GM23338 (cell line): ENCODE measurements around the gene DESI2. TPM values are rescaled to one million over a fixed set of nuclear protein-coding genes. Genes with fewer than 3 reads are reported as not detected.

Source experiments
- ATAC-seq: fragments of 200-7000 bp; cut with Tn5 transposase; 3 replicates; pipeline ENCODE4 v1.9.1; 2020
- DNase-seq: peaks from one replicate; pipeline ENCODE4 v3.0.0-alpha.2; 2015; ENCODE audit warnings: low spot score
- H2AFZ ChIP-seq: fragments of 200-600 bp; sonication (generic); 2 replicates; pipeline ENCODE4 v1.8.0; 2016; ENCODE audit warnings: antibody characterized with exemption, mild to moderate bottlenecking, moderate library complexity
- H3F3A ChIP-seq: fragments of 200-600 bp; sonication (generic); replicated peaks from 2 replicates; pipeline ENCODE4 v1.8.0; 2017; ENCODE audit warnings: antibody characterized with exemption, mixed run types, low read depth
- H3K27ac ChIP-seq: fragments of 200-600 bp; sonication (generic); 2 replicates; pipeline ENCODE4 v1.6.1; 2016; ENCODE audit warnings: low read depth
- H3K27me3 ChIP-seq: fragments of 200-600 bp; sonication (generic); 2 replicates; pipeline ENCODE4 v1.8.0; 2016; ENCODE audit warnings: mild to moderate bottlenecking, mixed run types, moderate library complexity; ENCODE audit not compliant: insufficient read depth
- H3K36me3 ChIP-seq: fragments of 200-600 bp; sonication (generic); 2 replicates; pipeline ENCODE4 v1.8.0; 2016; ENCODE audit warnings: mild to moderate bottlenecking; ENCODE audit not compliant: insufficient read depth
- H3K4me1 ChIP-seq: fragments of 200-600 bp; sonication (generic); 2 replicates; pipeline ENCODE4 v1.8.0; 2016; ENCODE audit warnings: mild to moderate bottlenecking, moderate library complexity; ENCODE audit not compliant: insufficient read depth
- H3K4me2 ChIP-seq: fragments of 200-600 bp; sonication (generic); 2 replicates; pipeline ENCODE4 v1.7.1; 2017; ENCODE audit warnings: mixed run types
- H3K4me3 ChIP-seq: fragments of 200-600 bp; sonication (generic); 2 replicates; pipeline ENCODE4 v1.6.1; 2016; ENCODE audit warnings: mixed run types
- H3K79me2 ChIP-seq: fragments of 200-600 bp; sonication (generic); replicated peaks from 2 replicates; pipeline ENCODE4 v1.8.0; 2017; ENCODE audit warnings: mild to moderate bottlenecking; ENCODE audit not compliant: insufficient read depth
- H3K9me2 ChIP-seq: fragments of 200-600 bp; sonication (generic); 2 replicates; pipeline ENCODE4 v1.8.0; 2017; ENCODE audit not compliant: insufficient read depth
- H4K20me1 ChIP-seq: fragments of 200-600 bp; sonication (generic); replicated peaks from 2 replicates; pipeline ENCODE4 v1.8.0; 2017; ENCODE audit warnings: mild to moderate bottlenecking; ENCODE audit not compliant: insufficient read depth
- H3K27ac Mint-ChIP-seq: 2 replicates; pipeline ENCODE4 v1.8.0; 2020; ENCODE audit warnings: inconsistent platforms, mild to moderate bottlenecking, moderate library complexity, mixed read lengths
- H3K27me3 Mint-ChIP-seq: 3 replicates; pipeline ENCODE4 v1.8.0; 2022; ENCODE audit warnings: low read depth, mild to moderate bottlenecking, moderate library complexity, mixed read lengths, inconsistent platforms; ENCODE audit not compliant: insufficient read depth, poor library complexity
- H3K36me3 Mint-ChIP-seq: 3 replicates; pipeline ENCODE4 v1.8.0; 2021; ENCODE audit warnings: low read depth, mild to moderate bottlenecking, inconsistent platforms, moderate library complexity, mixed read lengths
- H3K4me1 Mint-ChIP-seq: 3 replicates; pipeline ENCODE4 v1.8.0; 2020; ENCODE audit warnings: mild to moderate bottlenecking, inconsistent platforms, mixed read lengths
- H3K4me3 Mint-ChIP-seq: 3 replicates; pipeline ENCODE4 v1.8.0; 2021; ENCODE audit warnings: moderate library complexity, mild to moderate bottlenecking, inconsistent platforms, mixed read lengths
- H3K9me3 Mint-ChIP-seq: 3 replicates; pipeline ENCODE4 v1.8.0; 2020; ENCODE audit warnings: moderate library complexity, mild to moderate bottlenecking, inconsistent platforms, mixed read lengths
- CREB1 ChIP-seq: fragments of 250-450 bp; sonication (Bioruptor Pico); IDR thresholded peaks from 2 replicates; pipeline ENCODE4 v1.5.0; 2020; ENCODE audit warnings: low read depth, mild to moderate bottlenecking, moderate library complexity
- ETS1 ChIP-seq: IDR thresholded peaks from 2 replicates; pipeline ENCODE4 v1.6.1; 2016; ENCODE audit warnings: antibody characterized with exemption
- EZH2 ChIP-seq: fragments of 200-600 bp; sonication (generic); IDR thresholded peaks from one replicate; pipeline ENCODE4 v1.8.0; 2017; ENCODE audit warnings: antibody characterized with exemption, mild to moderate bottlenecking, low read depth; ENCODE audit not compliant: unreplicated experiment
- EZH2phosphoT487 ChIP-seq: fragments of 200-600 bp; sonication (generic); IDR thresholded peaks from one replicate; pipeline ENCODE4 v1.8.1; 2018; ENCODE audit warnings: antibody characterized with exemption; ENCODE audit not compliant: unreplicated experiment
- JUNB ChIP-seq: IDR thresholded peaks from one replicate; pipeline ENCODE4 v1.6.1; 2016; ENCODE audit warnings: antibody characterized with exemption; ENCODE audit not compliant: unreplicated experiment
- NANOG ChIP-seq: IDR thresholded peaks from 2 replicates; pipeline ENCODE4 v1.6.1; 2016; ENCODE audit warnings: antibody characterized with exemption, borderline replicate concordance
- POLR2AphosphoS5 ChIP-seq: IDR thresholded peaks from 2 replicates; pipeline ENCODE4 v1.6.1; 2016; ENCODE audit warnings: antibody characterized with exemption, low read depth
- STAT1 ChIP-seq: IDR thresholded peaks from one replicate; pipeline ENCODE4 v1.6.1; 2016; ENCODE audit warnings: antibody characterized with exemption; ENCODE audit not compliant: unreplicated experiment
- ZNF114 ChIP-seq: fragments of 250-450 bp; sonication (Bioruptor Pico); IDR thresholded peaks from 2 replicates; pipeline ENCODE4 v1.5.0; 2020; ENCODE audit warnings: mild to moderate bottlenecking, moderate library complexity
- ZNF331 ChIP-seq: fragments of 250-450 bp; sonication (Bioruptor Pico); IDR thresholded peaks from 2 replicates; pipeline ENCODE4 v1.5.0; 2020; ENCODE audit warnings: low read depth, mild to moderate bottlenecking, moderate library complexity
- ZNF462 ChIP-seq: fragments of 250-450 bp; sonication (Bioruptor Pico); IDR thresholded peaks from 2 replicates; pipeline ENCODE4 v1.5.0; 2020; ENCODE audit warnings: mild to moderate bottlenecking, moderate library complexity
- polyA plus RNA-seq: library from polyadenylated mRNA; unstranded; fragments of >200 nt; fragmentation: Nextera tagmentation; extraction: Ambion mirVana; gene quantifications from 2 replicates; pipeline ENCODE4 v1.2.1, GENCODE V29; 2016
- total RNA-seq: library from RNA; depleted of rRNA; stranded (reverse); fragments of >200 nt; shearing (Covaris generic); gene quantifications from 2 replicates; pipeline ENCODE4 v1.2.3, GENCODE V29; 2014
- TF ChIP-seq, protein P1 (sequence below), 2 experiments: fragments of 200-600 bp in 1 of 2; sonication (generic) in 1 of 2; conservative IDR thresholded peaks; 2 replicates each; pipeline versions ENCODE4 v1.5.1 to v1.6.1; 2016 to 2017; ENCODE audit warnings: antibody characterized with exemption in 2 of 2, low read depth in 2 of 2, mild to moderate bottlenecking in 2 of 2, moderate library complexity in 1 of 2
- TF ChIP-seq, protein P2 (sequence below): IDR thresholded peaks from one replicate; pipeline ENCODE4 v1.6.1; 2018; ENCODE audit warnings: antibody characterized with exemption; ENCODE audit not compliant: unreplicated experiment

Gene DESI2
- total and polyA plus RNA-seq, 2 experiments from 2014 or later, result 145 TPM

- ATAC-seq, result no peak
- H3K4me3 ChIP-seq, result peak overlapping the region; percentile 97
- peaks cover 47% of the 10 kb centered on the region for H3K4me1 Mint-ChIP-seq
These were observed 2.3 kb downstream of the DESI2 start for GRCh38 chr1:244655186-244655585.

More at GRCh38 chr1:244655186-244655585, 2.3 kb downstream of the DESI2 start:
- H3K4me1 ChIP-seq, result peaks cover 49% of the 10 kb centered on the region
- peaks cover 32% of the 10 kb centered on the region for H3K36me3 Mint-ChIP-seq
- H3K36me3 ChIP-seq, result peaks cover 5% of the 10 kb centered on the region
- H2AFZ ChIP-seq, result no peak overlapping the region
- no peak overlapping the region for H3K4me3 Mint-ChIP-seq
- H3K27ac Mint-ChIP-seq, result no peak overlapping the region
- no peaks in the 10 kb centered on the region for H3K27me3 ChIP-seq
- DNase-seq, result no peak
- TF ChIP-seq ZNF331 (CRISPR knock-in tag), result no peak
- no peak for TF ChIP-seq NANOG
- TF ChIP-seq, protein P1, sequence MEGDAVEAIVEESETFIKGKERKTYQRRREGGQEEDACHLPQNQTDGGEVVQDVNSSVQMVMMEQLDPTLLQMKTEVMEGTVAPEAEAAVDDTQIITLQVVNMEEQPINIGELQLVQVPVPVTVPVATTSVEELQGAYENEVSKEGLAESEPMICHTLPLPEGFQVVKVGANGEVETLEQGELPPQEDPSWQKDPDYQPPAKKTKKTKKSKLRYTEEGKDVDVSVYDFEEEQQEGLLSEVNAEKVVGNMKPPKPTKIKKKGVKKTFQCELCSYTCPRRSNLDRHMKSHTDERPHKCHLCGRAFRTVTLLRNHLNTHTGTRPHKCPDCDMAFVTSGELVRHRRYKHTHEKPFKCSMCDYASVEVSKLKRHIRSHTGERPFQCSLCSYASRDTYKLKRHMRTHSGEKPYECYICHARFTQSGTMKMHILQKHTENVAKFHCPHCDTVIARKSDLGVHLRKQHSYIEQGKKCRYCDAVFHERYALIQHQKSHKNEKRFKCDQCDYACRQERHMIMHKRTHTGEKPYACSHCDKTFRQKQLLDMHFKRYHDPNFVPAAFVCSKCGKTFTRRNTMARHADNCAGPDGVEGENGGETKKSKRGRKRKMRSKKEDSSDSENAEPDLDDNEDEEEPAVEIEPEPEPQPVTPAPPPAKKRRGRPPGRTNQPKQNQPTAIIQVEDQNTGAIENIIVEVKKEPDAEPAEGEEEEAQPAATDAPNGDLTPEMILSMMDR (conservative IDR thresholded peaks at IDR 0.05; ENCODE audit: low read depth in 2 of 2), result no peak
- TF ChIP-seq ZNF114, result no peak
- TF ChIP-seq EZH2, result no peak
- TF ChIP-seq, protein P2, sequence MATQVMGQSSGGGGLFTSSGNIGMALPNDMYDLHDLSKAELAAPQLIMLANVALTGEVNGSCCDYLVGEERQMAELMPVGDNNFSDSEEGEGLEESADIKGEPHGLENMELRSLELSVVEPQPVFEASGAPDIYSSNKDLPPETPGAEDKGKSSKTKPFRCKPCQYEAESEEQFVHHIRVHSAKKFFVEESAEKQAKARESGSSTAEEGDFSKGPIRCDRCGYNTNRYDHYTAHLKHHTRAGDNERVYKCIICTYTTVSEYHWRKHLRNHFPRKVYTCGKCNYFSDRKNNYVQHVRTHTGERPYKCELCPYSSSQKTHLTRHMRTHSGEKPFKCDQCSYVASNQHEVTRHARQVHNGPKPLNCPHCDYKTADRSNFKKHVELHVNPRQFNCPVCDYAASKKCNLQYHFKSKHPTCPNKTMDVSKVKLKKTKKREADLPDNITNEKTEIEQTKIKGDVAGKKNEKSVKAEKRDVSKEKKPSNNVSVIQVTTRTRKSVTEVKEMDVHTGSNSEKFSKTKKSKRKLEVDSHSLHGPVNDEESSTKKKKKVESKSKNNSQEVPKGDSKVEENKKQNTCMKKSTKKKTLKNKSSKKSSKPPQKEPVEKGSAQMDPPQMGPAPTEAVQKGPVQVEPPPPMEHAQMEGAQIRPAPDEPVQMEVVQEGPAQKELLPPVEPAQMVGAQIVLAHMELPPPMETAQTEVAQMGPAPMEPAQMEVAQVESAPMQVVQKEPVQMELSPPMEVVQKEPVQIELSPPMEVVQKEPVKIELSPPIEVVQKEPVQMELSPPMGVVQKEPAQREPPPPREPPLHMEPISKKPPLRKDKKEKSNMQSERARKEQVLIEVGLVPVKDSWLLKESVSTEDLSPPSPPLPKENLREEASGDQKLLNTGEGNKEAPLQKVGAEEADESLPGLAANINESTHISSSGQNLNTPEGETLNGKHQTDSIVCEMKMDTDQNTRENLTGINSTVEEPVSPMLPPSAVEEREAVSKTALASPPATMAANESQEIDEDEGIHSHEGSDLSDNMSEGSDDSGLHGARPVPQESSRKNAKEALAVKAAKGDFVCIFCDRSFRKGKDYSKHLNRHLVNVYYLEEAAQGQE, result no peak
- TF ChIP-seq POLR2AphosphoS5, result no peak
- no peak for TF ChIP-seq JUNB
- TF ChIP-seq EZH2phosphoT487, result no peak
- no peak for TF ChIP-seq STAT1
- no peak for TF ChIP-seq CREB1 (CRISPR knock-in tag)
- TF ChIP-seq ZNF462 (CRISPR knock-in tag), result no peak
- TF ChIP-seq ETS1, result no peak
- H3K4me2 ChIP-seq, result peak overlapping the region; percentile 77
- no peaks in the 10 kb centered on the region for H3K9me3 Mint-ChIP-seq
- H3K27ac ChIP-seq, result no peak overlapping the region
- H3K9me2 ChIP-seq, result peaks cover 7% of the 10 kb centered on the region; the same call in 1 of the 2 replicates
- H3K79me2 ChIP-seq, result peaks cover 69% of the 10 kb centered on the region
- no peaks in the 10 kb centered on the region for H3F3A ChIP-seq
- peaks cover 29% of the 10 kb centered on the region; the same call in 1 of the 2 replicates for H4K20me1 ChIP-seq
- peaks cover 2% of the 10 kb centered on the region for H3K27me3 Mint-ChIP-seq
